Measurements from ENCODE around the gene IGFBP6.

Gene IGFBP6, protein sequence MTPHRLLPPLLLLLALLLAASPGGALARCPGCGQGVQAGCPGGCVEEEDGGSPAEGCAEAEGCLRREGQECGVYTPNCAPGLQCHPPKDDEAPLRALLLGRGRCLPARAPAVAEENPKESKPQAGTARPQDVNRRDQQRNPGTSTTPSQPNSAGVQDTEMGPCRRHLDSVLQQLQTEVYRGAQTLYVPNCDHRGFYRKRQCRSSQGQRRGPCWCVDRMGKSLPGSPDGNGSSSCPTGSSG

DNA sequence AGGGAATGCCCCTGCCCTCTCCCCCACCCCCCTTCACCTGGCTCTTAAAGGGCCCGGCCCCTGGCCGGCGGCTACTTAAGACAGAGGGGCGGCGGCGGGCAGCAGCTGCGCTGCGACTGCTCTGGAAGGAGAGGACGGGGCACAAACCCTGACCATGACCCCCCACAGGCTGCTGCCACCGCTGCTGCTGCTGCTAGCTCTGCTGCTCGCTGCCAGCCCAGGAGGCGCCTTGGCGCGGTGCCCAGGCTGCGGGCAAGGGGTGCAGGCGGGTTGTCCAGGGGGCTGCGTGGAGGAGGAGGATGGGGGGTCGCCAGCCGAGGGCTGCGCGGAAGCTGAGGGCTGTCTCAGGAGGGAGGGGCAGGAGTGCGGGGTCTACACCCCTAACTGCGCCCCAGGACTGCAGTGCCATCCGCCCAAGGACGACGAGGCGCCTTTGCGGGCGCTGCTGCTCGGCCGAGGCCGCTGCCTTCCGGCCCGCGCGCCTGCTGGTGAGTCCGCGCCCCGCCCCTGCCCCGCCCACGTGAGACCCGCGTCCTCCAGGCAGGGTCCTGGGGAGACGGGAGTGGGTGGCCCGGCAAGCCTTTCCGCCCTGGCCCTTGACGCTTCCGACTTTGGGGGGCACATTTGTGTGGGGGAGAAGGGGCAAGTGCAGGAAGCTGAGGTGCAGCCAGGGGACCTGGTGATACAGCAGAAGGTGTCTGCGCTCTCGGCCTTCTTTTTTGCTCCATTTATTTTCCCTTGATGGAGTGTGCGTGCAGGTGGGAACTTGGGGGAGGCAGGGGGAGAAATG is at the start of gene IGFBP6:
Gene IGFBP6 (plus strand): TSS at position 104 of the 790 bp plus-strand sequence. CDS start 51 bp downstream, at position 155.
- DNase-seq (ENCODE audit: low read depth in 2 of 2): peak in 1 of 2 experiments; percentile 62

DNA sequence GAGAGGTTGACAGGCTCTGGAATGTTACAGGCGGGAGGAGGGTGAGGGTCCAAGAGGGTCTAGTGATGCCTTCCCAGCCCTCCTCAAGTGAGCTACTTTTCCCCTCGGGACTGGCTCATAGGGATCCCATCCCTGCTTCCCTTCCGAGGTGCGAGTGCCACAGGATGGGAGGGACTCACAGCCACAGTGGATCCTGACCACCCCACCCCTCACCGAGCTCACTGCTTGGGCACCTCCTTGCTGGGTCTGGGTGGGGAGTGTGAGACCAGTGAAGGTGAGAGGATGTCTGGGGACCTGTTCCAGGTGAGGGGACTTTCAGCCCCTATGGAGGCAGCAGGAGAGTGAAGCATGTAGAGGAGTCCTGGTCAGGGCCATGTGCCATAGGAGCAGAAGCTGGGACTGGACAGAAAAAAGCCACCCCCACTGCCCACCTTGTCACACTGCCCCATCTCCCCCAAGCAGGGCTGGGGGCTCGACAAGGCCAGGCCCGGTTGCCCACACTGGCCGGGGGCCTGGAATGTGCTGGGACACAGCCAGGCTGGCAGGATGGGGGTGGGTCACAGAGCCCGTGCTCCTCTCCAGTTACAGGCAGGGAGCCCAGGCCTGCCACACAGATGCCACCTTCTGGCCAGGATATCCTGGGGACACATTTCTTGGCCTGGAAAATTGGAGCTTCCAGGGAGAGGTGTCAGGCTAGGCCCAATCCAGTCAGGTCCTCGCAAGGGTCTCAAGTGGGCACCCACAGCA is 49.3 kb upstream of the IGFBP6 start:
- DNase-seq (ENCODE audit: low read depth in 2 of 2): no peak

DNA sequence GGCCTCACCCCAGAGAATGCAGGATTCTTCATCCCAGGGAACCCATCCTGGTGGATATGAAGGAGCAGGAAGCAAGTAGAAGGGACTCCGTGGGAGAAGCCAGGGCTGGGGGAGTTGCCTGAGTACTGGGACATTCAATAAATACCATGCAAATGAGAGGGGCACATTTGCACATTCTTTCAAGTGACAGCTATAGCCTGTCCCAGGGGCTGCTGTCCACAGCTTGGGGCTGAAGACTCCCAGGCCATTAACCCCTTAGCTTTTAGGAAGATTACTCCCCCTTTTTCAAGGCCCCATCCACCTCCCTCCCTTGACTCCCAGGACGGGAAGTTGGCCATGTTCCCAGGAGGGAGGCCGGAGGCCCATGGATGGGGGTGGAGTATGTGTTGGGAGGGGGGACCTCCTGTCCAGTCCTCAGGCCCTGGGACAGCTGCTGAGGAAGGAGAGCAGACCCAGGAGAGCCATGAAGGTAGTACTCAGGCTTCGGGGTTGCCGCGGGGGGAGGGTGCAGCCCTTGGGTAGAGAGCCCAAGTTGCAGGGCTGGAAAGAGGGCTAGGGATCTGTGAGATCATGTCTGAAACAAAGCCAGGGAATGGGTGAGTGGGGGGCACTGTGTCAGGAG is 48.6 kb upstream of the IGFBP6 start:
- DNase-seq (ENCODE audit: low read depth in 2 of 2): no peak

DNA sequence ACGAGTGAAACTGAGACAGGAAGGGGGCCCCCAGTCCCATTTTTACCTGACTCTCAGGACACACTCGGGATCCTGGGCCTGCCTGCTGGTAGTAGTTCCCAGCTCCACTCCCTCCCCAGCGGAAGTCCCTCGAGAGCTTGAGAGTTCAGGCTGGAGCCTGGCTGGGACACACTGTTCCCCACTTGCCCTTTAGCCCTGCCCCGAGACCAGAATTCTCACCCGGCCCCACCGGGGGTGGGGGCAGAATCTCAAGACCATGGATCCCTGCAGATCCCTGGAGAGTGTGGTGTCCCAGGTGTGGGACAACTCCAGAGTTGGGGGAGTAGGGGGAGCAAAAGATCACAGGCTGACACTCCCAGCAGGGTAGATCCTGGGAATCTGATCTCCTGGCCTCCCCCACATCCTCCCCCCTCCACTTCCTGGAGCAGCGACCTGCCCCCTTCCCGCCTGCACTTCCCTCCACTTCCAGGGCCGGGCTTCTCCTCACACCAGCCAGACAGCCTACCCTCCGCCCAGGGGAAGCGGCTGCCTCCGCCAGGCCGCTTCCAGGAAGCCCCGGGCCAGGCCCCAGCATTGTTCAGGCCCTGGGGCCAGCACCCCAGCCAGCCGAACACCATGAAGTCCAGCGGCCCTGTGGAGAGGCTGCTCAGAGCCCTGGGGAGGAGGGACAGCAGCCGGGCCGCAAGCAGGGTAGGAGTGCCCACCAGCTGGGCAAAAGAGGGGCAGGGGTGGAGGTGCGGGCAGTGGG is 47.7 kb upstream of the IGFBP6 start, which contains the start of gene TNS2:
Gene TNS2 (plus strand): TSS at position 495 of the 748 bp plus-strand sequence. CDS start 121 bp downstream, at position 616.
- no peak for DNase-seq (ENCODE audit: low read depth in 2 of 2)

DNA sequence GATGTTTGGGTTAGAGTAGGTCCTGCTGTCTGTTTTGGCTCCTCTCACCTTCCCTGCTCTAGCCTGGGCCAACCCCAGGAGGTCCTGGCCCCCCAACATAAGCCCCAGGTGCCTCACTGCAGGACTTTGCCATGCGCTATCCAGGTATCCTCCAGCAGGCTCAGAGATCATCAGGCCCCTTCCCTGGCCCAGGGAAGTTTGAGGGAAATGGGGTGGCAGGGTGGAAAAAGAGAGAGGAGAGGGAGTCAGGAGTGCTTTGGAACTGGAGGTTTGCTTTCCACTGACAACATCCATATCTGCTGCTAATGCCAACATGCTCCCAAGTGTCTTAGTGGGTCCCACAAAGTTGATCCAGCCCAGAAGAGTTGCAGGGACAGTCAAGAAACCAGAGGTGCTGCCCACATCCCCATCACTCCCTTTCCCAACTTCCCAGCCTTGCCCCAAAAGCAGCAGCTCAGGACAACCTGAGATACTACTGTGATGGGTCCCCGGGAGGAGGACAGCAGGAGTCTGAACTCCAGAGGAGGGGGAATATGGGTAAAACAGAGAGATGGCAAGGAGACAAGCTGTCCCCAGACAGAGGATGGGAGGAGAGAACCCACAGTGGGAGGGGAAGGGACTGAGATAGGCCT is 46.9 kb upstream of the IGFBP6 start:
- DNase-seq (ENCODE audit: low read depth in 2 of 2): no peak

DNA sequence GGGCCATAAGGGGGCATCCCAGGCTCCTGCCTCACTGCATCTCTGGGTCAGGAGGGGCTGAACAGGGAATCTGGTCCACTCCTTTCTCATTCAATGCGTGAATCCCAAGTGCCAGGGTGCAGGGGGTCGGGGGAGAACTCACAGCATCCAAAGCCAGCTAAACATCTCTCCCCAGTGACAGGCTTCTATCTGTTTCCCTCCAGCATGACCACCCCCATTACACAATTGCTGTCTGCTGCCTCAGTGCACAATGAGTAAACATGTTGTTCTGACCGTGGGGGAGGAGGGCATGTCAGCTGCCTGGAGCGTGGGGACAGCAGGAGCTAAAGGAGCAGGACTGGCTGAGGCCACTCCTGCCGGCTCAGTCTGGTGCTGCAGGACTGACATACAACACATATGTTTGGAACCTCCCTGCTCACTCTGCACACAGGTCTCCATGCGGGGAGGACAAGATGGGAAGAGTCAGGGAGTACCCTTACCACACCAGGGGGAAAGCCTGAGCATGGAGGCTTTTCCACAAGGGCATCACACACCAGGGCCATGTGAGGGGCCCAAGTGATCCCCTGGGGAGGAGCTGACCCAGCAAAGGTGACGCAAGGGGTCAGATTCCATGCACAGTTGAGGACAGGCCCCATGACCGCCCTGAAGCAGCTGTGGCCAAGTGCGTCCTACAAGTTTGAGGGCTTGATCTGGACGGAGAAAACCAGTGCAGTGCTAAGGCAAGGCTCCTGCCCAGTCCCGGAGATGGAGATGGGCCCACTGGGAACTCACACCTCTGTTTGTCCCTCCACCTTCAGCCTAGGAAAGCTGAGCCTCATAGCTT is 46.2 kb upstream of the IGFBP6 start:
- no peak for DNase-seq (ENCODE audit: low read depth in 2 of 2)

DNA sequence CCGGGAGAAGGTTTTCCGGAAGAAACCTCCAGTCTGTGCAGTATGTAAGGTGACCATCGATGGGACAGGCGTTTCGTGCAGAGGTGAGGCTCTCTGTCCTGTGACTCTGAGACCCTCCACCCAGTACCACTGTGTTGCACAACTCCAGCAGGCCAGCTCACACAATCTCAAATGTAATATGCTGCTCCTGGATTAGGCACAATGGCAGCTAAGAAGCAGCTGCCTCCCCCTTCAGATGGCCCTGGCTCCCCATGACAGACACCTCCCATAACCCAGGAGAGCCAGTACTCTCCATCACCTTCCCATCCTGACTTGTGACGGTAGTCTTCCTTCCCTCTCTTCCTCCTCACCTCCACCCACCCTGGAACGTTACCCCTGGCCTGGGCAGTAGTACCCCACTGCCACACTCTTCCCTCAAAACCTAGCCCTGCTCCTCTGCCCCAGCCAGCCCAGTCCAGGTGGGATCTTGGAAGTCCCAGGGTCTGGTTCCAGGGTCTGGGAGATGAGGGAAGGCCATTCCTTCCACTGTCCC is 45.5 kb upstream of the IGFBP6 start:
- DNase-seq (ENCODE audit: low read depth in 2 of 2): no peak

DNA sequence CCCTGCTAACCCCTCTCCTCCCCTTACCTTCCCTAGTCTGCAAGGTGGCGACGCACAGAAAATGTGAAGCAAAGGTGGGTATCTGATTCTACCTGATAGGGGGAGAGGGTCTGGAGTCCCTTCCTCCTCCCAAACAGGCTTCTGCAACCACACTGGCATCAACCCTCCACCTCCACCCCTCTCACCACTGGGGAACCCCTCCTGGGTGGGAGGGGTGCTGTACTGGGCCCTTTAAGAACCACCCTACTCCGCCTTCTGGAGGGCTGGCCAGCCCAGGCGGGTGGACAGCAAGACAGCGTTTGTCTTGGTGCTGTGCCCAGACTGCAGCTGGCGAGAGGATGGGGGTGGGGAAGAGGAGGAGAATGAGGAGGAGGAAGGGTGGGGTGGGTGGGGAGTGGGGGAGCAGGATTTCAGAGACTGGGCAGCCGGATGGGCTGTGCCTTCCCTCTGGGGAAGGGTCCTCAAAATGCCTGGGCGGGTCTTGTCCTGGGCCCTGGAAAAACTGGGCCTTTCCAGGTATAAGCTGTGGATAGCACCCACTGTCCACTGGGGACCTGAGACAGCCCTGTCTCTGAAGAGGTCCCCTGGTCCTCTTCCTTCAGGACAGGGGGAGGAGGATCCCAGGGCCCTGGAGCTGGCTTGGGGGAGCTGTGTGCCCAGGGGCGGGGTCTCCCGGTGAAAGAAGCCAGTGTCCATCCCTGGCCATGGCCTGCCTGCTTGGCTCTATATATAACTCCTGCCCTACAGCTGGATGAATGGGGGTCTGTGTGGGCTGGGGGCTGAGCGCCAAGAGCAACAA is 44.8 kb upstream of the IGFBP6 start:
- no peak for DNase-seq (ENCODE audit: low read depth in 2 of 2)

DNA sequence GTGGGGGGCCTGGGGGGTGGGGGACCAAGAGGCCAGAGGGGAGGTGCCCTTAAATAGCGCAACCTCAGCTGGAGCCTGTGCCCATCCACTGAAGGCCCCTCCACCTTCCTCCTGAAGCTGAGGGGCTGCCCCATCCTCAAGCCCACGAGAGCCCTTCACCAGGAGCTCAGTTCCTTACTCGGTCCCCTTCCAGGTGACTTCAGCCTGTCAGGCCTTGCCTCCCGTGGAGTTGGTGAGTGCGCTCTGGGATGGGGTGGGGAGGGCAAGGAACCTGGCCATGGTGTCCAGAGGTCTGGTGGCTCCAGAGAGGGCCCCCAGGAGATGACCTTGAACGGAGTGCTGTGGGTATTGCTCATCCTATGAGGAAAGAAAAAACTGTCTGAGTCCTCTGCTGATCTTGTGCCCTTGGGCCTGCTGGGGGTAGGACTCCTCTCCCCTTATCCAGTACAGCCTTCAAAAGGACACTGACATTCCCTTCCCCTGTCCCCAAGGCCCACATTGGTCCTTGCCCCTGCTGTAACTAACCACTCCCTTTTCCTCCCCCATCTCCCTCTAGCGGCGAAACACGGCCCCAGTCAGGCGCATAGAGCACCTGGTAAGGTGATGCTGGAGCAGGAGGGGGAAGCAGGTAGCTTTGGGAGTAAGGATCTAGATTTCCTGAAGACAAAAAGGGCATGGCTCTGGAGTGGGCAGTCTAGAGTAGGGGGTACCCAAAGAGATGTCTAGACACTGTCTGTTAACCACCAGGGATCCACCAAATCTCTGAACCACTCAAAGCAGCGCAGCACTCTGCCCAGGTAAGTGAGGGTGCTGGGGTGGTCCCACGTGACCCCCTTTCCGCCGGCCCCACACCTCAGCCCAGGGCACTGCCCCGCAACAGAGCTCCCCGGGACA is 44.0 kb upstream of the IGFBP6 start:
- DNase-seq (ENCODE audit: low read depth in 2 of 2): peak in 1 of 2 experiments; percentile 36

DNA sequence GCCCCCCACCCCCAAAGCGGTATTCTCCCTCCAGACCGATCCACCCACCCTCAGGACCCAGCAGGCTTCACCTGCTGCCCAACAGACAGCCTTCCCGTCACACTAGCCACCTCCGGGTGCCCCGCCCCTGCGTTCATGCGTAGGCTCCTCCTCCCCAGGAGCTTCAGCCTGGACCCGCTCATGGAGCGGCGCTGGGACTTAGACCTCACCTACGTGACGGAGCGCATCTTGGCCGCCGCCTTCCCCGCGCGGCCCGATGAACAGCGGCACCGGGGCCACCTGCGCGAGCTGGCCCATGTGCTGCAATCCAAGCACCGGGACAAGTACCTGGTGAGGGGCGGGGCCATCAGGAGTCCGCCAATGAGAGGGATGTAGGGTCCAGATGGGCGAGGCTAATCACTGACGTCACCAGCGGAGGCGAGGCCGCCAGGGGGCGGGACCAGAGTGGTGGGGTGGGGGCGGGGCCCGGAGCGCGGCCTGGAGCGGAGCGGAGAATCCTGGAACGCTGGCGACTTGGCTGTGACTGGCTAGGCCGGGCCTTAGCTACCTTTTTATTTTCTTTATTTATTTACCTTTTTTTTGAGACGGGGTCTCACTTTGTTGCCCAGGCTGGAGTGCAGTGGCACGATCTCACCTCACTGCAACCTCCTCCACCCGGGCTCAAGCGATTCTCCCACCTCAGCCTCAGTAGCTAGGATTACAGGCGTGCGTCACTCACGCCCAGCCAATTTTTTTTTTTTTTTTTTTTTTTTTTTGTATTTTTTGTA is 43.2 kb upstream of the IGFBP6 start:
- peak; percentile 83 to 94 for DNase-seq (ENCODE audit: low read depth in 2 of 2)

DNA sequence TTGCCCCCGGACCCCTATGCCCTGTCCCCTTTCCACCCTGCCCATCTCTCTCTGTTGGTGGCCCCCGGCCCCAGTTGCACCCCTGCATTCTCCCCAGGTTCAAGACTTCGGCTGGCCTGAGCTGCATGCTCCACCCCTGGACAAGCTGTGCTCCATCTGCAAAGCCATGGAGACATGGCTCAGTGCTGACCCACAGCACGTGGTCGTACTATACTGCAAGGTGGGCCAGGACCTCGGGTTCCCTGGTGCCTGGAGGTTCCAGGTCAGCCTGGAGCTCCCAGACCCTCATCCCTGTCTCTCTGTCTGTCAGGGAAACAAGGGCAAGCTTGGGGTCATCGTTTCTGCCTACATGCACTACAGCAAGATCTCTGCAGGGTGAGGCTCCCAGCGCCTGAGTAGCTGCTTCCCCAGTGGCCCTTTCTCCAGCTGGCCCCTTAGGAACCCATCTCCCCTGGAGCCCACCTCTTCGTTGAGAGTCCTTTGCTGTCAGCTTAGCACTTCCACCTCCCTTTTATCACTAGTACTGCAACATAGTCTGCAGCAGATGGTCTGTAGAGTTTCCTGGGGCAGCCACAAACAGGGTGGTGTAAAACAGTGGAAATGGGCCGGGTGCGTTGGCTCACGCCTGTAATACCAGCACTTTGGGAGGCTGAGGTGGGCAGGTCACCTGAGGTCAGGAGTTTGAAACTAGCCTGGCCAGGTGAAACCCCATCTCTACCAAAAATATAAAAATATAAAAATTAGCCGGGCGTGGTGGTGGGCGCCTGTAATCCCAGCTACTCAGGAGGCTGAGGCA is 41.8 kb upstream of the IGFBP6 start:
- DNase-seq (ENCODE audit: low read depth in 2 of 2): no peak

DNA sequence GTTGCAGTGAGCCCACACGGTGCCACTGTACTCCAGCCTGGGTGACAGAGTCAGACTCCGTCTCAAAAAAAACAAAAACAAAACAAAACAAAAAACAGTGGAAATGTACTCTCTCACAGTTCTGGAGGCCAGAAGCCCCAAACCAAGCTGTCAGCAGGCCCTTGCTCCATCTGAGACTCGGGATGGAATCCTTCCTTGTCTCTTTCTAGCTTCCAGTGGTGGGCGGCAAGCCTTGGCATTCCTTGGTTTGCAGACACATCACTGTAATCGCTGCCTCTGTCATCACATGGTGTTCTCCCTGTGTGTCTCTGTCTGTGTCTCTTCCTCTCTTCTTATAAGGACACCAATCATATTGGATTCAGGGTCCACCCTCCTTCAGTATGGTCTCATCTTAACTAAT is 41.2 kb upstream of the IGFBP6 start:
- DNase-seq (ENCODE audit: low read depth in 2 of 2): no peak

DNA sequence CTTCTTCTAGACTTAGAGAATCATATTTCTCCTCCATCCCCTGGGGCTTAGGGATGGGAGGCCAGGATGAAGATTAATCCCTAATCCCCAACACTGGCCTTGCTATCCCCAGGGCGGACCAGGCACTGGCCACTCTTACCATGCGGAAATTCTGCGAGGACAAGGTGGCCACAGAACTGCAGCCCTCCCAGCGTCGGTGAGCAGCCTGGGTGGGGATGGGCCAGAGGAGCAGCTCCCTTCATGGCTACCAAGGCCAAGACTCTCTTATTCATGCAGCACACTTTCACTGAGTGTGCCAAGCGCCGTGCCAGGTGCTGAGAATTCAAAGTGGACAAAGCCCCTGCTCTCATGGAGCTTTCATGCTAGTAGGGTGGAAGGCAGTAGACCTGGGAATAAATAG is 40.6 kb upstream of the IGFBP6 start:
- no peak for DNase-seq (ENCODE audit: low read depth in 2 of 2)

DNA sequence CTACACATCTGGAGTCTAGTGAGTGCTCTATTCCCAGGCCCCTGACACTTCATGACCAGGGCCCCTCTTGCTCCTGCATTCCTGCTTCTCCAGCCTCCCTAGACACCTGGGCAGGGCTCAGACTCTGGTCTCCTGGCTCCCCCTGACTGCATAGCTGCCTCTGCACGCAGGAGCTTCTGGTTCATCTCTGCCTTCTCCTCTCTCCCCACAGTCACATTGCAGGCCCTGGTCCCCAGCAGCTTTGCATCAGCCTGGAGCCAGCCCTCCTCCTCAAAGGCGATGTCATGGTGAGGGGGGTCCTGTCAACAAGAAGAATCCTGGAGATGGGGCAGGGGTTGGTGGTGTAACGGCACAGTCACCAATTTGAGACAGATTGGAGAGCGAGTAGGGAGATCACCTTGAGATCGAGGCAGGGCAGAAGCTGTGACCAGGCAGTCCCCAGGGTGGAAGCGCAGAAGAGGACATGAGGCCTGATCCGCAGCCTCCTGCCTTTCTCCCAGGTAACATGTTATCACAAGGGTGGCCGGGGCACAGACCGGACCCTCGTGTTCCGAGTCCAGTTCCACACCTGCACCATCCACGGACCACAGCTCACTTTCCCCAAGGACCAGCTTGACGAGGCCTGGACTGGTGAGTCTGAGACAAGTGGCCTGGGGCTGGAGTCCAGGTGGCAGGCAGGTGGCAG is 39.5 kb upstream of the IGFBP6 start:
- no peak for DNase-seq (ENCODE audit: low read depth in 2 of 2)

DNA sequence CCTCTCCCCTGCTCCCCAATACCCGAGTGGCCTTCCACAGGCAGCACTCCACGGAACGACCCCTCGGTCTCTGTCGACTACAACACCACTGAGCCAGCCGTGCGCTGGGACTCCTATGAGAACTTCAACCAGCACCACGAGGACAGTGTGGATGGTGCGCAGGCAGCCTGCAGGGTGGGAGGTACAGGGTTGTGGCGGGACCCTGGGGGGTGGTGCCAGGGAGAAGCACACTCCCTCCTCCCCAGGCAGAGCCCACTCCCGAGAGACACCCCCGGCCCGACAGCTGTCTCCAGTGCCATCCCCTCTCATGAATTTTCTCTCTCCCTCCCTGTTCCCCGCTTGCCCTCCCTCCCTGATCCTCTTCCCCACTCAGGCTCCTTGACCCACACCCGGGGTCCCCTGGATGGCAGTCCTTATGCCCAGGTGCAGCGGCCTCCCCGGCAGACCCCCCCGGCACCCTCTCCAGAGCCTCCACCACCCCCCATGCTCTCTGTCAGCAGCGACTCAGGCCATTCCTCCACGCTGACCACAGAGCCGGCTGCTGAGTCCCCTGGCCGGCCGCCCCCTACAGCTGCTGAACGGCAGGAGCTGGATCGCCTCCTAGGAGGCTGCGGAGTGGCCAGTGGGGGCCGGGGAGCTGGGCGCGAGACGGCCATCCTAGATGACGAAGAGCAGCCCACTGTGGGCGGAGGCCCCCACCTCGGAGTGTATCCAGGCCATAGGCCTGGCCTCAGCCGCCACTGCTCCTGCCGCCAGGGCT is 38.6 kb upstream of the IGFBP6 start:
- DNase-seq (ENCODE audit: low read depth in 2 of 2): no peak

All from stimulated activated CD4-positive, alpha-beta T cell treated with anti-CD3 and anti-CD28 coated beads, Interleukin-12 subunit alpha, Interleukin-12 subunit beta, amount 100 ng/mL, for 24 hours (primary cell).